ENCODE measurements around the gene XRRA1.

DNA sequence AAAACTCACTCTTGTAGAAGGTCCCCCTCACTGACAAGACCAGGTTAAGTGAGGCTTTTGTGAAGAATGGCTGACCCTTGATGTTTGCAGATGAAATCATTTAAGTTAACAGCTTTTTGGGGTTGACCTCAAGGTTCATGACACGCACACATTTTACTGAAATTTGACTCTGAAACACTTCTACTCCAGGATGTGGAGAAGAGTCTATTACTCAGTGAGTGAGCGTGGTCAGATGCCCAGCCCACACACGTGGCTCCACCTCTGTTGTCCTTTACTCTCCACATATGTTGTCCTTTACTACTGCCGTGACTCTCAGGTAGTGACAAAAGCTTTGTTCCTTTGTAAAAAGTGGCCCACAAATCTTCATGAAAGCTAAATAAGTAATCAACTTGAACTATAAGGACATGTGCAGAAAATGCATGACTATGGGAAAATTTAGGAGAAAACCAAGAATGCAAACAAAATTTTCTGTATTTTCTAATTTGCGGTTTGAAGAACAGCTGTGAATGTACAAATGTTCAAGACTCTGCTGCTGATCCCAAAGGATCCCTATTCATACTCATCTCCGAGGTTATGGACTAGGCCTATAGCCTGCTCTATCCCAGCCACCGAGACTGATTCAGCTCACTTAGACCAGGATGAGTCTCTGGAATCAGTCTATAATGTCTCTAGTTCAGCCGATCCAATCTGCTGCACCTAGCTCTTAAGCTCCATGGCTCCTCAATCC, 22.4 kb downstream of the XRRA1 start:
- TF ChIP-seq EZH2 (IDR thresholded peaks at IDR 0.05; ENCODE audit: low read length, unreplicated experiment) (no peak), EZH2phosphoT487 (IDR thresholded peaks at IDR 0.05; ENCODE audit: borderline replicate concordance, low read length) (no peak)
- TF ChIP-seq, protein P1, sequence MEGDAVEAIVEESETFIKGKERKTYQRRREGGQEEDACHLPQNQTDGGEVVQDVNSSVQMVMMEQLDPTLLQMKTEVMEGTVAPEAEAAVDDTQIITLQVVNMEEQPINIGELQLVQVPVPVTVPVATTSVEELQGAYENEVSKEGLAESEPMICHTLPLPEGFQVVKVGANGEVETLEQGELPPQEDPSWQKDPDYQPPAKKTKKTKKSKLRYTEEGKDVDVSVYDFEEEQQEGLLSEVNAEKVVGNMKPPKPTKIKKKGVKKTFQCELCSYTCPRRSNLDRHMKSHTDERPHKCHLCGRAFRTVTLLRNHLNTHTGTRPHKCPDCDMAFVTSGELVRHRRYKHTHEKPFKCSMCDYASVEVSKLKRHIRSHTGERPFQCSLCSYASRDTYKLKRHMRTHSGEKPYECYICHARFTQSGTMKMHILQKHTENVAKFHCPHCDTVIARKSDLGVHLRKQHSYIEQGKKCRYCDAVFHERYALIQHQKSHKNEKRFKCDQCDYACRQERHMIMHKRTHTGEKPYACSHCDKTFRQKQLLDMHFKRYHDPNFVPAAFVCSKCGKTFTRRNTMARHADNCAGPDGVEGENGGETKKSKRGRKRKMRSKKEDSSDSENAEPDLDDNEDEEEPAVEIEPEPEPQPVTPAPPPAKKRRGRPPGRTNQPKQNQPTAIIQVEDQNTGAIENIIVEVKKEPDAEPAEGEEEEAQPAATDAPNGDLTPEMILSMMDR (conservative IDR thresholded peaks at IDR 0.05; ENCODE audit: low read depth, low read length) = no peak

Measured in PC-3 (cell line).